NCI-H446 (cell line): Measurements from ENCODE around the gene FIG4.
"Not testable (repeated sequence)": the region's sequence is repeated elsewhere in the genome, so short reads cannot be mapped to it uniquely, and the experiment has no call there.

Experiments
- DNase-seq, 2 experiments: peaks; one replicate each; lab custom pipeline; 2025; lab: John Stamatoyannopoulos, UW

FIG4 gene

DNA sequence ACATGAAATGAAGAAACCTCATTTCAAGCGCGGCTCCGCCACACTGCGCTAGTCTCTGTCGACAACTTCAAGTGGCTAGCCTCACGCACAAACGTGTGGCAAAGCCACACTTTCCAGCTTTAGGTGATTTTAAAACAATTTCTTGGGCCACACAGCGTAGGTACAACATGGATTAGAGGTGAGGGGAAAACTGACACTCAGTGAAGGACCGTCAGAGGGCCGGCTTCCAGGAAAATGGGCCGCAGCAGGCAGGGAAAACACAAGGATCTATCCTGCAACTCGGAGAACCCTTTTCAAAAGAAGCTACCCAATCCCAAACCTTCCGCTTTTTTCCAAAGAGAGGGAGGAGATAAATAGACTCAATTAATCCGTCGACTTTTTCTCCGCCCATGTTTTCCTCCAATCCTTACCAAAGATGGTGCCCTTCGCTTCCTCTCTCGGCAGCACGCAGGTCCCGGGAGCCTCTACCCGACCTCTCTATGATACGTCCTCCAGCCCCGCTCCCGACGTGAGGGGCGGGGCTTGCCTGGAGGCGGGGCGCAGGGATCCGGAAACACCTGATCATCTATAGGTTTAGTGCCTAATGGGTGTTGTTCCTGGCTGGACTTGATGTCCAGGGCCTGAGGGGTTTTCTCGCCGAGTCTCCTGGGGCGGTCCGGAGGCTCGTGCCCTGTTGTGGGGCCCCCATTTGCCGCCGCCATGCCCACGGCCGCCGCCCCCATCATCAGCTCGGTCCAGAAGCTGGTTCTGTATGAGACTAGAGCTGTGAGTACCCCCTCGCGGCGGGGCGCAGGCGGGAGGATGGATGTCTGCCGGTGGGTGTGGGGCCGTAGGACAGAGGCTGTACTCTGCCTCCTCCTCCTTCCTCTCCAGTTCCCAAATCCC lies at the start of gene FIG4, which contains the start of gene AK9:
FIG4 (plus strand) TSS at position 560 of the 885 bp plus-strand sequence; CDS start at position 700, 140 bp downstream.
AK9 (minus strand) TSS at position 466 of the 885 bp plus-strand sequence. CDS start 15,457 bp downstream, outside the sequence.
- DNase-seq = peak; percentile 79 to 89

DNA sequence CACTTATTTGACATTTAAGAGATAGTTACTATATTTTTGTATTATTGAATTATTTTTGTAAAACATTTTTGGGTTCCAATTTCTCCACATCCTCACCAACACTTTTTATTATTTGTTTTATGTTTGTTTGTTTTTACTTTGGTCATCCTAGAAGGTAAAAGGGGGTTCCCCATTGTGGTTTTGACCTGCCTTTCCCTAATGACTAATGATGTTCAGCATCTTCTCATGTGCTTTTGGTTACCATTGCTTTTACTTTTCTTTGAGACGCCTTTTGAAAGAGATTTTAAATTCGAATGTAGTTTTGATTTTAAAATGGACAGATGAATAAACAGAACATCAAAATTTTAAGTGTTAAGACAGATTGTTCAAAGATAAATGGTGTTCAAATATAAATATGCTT lies 47.0 kb upstream of the FIG4 start:
- no peak for DNase-seq

DNA sequence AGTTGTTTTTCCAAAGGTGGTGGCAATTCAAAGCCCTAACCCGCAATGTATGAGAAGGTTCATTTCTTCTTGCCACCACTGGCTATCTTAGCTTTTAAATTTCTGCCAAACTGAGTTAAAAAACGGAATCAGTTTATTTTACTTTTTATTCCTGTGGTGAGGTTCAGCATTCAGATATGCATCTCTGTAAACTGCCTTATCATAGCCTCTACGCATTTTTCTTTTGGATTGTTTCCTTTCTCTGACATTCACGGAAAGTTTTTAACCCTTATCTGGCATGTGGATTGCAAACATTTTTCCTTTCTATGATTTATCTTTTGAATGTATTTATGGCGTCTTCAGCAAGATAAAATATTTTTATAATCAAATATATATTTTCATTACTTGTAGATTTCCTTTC lies 37.8 kb upstream of the FIG4 start:
- no peak for DNase-seq

DNA sequence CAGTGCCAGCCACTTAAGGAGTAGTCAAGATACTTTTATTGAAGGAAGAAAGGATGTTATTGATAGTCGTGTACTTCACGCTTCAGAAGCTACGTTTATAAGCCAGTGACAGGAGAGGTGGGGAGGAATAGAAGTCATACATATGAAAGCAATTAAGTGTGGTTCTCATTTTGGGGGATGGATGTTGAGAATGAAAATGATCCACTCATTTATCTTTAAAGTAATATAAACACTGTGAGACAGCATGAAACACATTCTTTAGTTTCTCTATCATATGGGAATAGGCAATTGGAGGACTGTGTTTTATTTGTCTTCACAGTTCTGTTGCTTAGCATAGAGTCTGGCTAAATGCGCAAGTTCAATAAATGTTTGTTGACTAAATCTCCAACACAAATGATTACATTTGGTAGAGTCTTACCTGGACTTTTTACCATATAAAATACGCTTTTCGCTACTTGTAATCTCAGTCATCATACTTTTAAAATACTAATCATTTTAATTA lies 35.3 kb upstream of the FIG4 start:
- DNase-seq = no peak

DNA sequence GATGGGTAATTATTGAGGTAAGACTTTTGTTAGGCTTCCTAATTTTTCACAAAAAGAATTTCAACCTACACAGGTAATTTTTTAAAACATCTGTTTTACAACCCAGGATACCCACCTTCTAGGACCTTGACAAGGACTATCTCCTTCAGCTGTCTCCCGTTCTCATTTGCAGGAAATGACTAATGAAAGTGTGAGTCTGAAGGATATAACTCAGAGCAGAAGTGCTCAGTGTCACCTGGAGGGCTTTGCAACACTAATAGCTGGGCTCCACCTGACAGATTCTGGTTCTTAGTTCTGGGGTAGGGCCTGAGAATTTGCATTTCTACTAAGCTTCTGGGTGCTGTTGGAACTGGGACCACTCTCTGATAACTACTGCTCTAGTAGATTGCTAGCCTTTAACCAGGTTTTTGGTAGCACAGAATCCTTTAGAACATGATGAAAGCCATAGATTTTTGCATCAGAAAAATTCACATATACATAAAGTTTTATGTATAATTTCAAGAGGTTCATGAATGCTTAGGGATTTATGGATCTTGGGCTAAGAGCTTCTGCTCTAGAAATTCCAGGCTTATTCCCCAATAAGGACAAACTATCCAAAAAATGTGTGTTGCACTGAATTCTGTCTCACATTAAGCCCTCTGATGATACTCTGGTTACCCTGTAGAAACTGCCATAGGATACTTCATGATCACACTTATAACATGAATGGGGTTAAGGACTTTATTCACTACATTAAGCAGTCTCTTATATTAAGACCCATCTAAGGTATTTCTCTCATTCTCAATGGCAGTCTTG lies 30.4 kb upstream of the FIG4 start:
- no peak for DNase-seq

DNA sequence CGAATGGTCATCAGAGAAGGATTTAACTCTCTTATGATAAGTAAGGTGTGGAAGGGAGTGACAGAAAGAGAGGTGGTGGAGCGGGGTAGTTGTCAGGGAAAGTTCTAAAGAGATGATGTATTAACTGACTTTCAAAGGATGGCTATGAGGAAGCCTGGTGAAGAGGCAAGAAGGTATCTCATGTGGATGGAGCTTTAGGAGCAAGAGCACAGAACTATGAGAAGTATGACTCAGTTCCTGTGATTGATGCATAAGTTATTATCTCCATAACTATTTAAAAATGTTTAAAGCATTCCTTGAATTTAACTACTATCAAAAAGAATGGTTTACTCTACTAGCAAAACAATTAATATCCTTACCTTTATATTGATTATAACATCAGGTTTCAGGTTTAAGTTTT lies 28.9 kb upstream of the FIG4 start:
- DNase-seq = no peak

DNA sequence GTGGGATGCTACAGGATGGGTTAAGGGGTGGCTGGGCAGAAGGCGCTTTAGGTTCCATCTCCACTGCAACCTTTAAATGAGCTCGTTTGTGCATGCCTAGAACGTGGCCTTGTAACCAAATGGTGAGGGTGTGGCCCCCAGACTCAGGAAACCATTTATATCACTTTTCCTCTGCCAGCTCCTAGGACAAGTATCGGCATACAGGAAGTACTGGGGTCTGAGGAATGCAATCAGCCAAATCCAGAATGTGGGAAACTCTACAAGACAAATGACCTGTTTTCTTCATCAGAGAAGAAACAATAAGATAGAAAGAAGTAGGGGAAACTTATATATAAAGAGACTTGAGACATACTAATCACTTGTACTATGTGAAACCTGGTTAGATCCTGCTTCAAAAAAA lies 21.3 kb upstream of the FIG4 start:
- no peak for DNase-seq

DNA sequence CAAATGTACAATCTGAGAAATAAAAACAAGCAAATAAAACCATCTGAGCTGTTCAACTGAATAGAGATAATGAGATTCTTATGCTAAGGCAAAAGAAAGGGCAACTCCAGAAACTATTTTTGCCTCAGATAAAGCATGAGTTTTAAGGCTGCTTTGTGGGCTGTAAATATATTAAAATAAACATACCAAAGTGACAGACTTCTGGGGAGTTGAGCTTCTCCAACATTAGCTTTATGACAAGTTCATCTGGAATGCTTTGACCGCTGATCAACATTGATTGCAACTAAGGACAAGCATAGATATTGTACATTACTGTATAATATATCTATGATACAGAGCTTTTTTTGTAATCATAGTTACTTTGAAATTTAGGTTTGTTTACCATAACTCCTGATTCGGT lies 19.4 kb upstream of the FIG4 start:
- DNase-seq = no peak

DNA sequence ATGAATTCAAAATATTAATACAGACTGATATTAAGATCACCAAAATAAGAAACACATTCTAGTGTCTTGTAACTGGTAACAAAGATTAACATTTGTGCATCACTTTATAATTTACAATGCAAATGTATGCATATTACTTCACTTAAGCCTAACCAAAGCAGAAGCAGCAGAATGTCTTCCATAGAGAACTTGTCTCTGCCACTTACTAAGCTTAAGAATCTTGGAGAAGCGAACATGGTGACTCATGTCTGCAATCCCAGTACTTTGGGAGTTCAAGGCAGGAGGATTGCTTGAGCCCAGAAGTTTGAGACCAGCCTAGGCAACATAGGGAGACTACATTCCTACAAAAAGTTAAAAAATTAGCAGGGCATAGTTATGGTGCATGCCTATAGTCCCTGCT lies 18.9 kb upstream of the FIG4 start:
- no peak for DNase-seq

DNA sequence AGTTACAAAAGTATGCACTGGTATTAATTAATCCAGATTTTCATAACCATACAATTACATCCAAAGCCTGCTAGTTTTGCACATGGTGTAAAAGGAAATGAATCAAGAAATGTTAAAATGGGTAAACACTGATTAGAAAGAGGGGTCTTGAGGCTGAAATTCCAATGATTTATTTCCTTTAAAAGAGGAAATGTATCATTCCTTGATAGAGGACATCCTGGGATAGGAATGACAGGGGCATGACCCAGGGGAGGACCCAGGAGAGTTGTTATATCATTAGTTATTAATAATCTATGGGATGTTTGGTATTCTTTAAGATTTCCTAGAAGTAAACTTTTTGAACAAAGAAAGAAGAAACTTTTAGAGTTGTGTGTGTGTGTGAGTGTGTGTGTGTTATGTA lies 18.3 kb upstream of the FIG4 start:
- no peak for DNase-seq

DNA sequence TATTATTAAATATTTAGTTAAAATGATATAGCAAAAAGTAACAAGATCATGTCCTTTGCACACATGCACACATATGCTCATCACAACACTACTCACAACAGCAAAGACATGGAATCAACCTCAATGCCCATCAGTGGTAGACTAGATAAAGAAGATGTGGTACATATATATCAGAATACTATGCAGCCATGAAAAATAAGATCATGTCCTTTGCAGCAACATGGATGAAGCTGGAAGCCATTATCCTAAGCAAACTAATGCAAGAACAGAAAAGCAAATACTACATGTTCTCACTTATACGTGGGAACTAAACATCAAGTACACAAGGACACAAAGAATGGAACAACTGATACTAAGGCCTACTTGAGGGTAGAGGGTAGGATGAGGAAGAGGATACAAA lies 14.4 kb upstream of the FIG4 start:
- no peak for DNase-seq

DNA sequence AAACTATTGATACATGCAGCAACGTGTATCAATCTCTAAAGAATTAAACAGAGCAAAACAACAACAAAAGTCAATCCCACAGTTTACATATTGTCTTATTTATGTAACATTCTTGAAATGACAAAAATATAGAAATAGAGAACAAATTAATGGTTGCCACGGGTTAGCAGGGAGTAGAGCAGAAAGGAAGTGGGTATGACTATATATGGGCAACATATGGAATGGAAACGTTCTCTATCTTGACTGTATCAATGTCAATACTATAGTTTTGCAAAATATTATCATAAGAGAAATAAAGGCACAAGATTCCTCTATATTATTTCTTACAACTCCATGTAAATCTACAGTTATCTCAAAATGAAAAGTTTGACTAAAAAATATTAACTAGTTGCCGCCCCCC lies 12.9 kb upstream of the FIG4 start:
- DNase-seq = no peak

DNA sequence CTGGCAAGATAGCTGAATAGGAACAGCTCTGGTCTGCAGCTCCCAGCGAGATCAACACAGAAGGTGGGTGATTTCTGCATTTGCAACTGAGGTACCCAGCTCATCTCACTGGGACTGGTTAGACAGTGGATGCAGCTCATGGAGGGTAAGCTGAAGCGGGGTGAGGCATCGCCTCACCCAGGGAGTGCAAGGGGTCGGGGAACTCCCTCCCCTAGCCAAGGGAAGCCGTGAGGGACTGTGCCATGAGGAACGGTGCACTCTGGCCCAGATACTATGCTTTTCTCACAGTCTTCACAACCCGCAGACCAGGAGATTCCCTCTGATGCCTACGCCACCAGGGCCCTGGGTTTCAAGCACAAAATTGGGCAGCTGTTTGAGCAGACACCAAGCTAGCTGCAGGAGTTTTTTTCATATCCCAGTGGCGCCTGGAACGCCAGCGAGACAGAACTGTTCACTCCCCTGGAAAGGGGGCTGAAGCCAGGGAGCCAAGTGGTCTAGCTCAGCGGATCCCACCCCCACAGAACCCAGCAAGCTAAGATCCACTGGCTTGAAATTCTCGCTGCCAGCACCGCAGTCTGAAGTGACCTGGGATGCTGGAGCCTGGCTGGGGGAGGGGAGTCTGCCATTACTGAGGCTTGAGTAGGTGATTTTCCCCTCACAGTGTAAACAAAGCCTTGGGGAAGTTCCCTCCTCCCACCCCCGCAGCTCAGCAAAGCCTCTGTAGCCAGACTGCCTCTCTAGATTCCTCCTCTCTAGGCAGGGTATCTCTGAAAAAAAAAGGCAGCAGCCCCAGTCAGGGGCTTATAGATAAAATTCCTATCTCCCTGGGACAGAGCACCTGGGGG lies 12.2 kb upstream of the FIG4 start:
- not testable (repeated sequence) for DNase-seq

DNA sequence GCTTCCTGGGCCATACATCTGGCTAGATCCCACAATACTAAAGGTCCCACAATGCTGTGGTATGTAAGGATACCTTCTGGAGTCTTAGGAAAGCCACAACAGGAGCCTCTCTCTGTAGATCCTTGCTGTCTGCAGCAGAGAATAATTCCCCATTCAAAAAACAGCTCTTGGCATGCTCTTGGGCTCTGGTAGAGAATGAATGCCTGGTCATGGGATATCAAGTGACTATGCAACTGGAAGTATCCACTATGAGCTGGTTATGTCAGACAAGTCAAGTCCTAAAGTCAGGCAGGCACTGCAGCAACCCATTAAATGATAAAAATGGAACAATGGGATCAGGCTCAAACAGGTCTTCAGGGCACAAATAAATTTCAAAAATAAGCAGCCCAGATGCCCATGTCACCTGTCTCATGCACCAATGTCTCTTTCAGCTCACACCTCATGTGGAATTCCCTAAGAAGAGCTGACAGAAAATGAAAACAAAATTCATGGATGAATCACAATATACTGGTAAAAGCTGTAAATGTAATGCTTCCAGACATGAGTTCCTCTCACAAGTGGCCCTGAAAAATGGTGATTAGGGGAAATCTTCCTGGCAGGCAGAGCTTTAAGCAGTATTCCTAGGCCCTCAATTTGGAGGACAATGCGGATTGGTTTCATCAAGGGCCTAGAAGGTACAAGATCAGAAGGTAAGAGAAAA lies 4.4 kb upstream of the FIG4 start:
- no peak for DNase-seq

DNA sequence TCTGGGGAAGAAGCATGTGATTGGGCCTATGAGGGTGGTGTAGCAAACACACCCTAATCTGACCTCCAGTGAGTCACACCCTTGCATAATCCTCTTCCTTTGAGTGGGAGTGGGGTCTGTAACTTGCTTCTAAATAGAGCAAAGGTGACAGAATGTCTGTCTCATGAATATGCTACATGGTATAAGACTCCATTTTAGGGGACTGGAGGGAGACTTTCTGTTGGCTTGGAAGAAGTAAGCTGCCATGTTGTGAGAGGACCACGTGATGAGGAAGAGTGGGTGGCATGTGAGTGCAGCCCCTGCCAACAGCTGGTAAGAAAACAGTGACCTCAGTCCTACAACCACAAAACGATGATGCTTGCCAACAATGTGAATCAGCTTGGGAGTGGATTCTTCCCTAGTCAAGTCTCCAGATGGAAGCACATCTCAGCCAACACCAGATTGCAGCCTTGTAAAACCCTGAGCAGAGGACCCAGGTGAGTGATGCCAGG lies 3.8 kb upstream of the FIG4 start:
- DNase-seq = peak; percentile 42 to 80

DNA sequence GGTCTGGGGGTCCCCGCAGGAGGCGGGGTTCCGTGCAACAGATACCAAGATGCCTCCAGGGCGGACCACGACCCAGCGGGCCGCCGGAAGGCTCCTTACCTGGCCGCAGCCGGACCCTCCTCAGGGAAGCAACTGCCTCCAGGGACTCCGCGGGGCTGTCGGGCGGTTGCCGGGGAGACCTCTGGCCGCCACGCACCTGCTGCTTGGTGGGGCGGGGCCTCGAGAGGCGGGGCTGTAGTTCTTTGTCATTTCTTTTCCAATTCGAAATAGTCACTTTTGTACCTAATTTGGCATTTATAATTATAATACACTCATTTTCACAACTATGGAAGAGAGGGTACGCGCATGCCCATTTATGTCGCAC lies 741 bp upstream of the FIG4 start:
- peak in 1 of 2 experiments; percentile 26 for DNase-seq

DNA sequence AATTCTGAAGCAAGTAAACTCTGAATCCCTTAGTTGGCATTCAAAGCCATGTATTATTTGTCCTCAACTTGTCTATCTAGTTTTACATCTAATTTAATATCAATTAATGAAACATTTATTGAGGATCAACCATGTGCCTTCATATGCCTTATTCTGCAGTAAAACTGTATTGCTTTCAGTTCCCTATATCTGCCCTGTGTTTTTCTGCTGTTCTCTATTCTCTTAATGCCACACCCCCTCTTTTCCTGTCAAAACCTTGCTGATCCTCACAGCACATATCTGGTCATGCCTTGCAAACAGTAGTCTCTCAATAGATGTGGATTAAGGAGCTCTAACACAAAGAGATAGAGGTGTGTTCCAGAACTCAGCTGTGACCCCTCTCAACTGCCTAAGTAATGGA lies 2.0 kb downstream of the FIG4 start:
- DNase-seq = no peak

DNA sequence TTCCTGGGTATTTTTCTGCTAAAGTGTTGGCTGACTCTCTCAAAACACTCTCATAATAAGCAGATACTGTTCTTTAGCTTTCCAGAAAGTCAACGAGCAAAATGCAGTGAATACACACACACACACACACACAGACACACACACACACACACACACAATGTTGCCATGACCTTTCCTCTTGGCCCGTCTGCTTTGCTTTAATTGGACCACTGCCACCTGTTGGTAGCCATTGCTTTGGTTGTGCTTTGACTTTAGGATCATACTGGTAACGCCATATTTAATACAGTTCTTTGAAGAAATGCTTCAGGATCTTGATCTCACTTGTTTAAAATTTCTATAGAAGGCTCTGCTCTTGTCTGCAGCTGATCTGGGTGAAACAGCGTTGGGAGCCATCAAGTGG lies 4.4 kb downstream of the FIG4 start:
- no peak for DNase-seq

DNA sequence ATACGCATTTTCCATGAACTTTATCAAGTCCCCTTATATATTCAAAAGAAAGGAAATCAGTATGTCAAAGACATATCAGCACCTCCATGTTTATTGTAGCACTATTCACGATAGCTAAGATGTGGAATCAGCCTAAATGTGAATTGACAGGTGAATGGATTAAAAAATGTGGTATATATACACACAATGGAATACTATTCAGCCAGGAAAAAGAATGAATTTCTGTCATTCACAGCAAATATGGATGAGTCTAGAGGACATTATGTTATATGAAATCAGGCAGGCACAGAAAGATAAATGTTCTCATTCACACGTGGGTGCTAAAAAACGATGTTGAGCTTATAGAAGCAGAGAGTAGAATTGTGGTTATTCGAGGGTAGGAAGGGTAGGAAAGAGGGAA lies 5.3 kb downstream of the FIG4 start:
- no peak for DNase-seq

DNA sequence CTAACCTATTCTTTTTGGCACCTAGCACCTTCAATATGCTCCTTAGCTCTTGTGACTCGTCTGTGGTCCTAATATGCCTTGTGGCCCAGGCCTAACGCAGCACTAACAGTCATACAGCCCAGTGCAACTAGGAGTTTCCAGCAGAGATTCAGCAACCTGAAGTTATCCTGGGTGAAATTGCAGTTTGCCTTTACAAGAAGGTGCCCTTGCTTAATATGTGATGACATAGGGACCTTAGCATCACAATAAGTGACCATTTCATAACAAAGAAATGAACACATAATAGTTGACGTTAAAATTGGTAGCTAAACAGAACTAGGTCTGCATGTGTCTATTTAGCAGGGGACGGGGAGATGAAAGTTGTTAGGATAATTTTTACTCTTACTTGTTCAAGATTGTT lies 10.1 kb downstream of the FIG4 start:
- no peak for DNase-seq

DNA sequence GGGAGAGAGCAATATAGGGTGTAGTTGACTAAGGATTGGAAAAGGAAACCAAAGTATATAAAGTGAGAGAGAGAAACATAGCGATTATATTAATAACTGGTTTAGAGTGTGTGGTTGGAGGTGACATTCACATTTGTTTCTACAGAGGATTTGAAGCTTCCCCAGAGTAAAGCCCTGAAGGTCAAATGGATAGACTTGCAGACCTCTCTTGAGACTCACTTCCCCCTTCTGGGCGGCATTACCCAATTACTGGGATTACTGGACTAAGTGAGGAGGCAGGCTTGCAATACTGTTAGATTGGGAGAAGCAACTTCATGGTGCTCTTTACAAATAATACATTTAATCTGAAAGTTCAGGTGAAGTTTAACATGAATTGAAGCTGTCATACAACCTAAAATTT lies 10.7 kb downstream of the FIG4 start:
- DNase-seq = no peak
